ENCODE data around the gene LRP11.

- no peak for TF ChIP-seq CTCF (IDR thresholded peaks at IDR 0.05; ENCODE audit: insufficient read depth, low read length)
- no peak for TF ChIP-seq POLR2AphosphoS5 (IDR thresholded peaks at IDR 0.05; ENCODE audit: low read depth)
Measured at GRCh38 chr6:149771185-149771584, 93.0 kb downstream of the LRP11 start.

Measured in HL-60 (cell line).